H9 (cell line): ENCODE measurements around the gene PLCL1. TPM values are rescaled to one million over a fixed set of nuclear protein-coding genes. Genes with fewer than 3 reads are reported as not detected.

ENCODE experiments used
- DNase-seq: peaks from one replicate; pipeline ENCODE4 v3.0.0-alpha.2; 2017
- H2AFZ ChIP-seq: one replicate; pipeline ENCODE4 v1.6.1; 2013; ENCODE audit warnings: mild to moderate bottlenecking, low read length, control low read depth, moderate library complexity
- H2AK5ac ChIP-seq: 2 replicates; pipeline ENCODE4 v1.6.1; 2013; ENCODE audit warnings: low read length, control low read depth, mixed read lengths; ENCODE audit not compliant: insufficient read length
- H2BK120ac ChIP-seq: one replicate; pipeline ENCODE4 v1.6.1; 2013; ENCODE audit warnings: low read depth, mild to moderate bottlenecking, low read length, control low read depth, inconsistent platforms; ENCODE audit not compliant: poor library complexity, severe bottlenecking
- H2BK12ac ChIP-seq: 2 replicates; pipeline ENCODE4 v1.6.1; 2013; ENCODE audit warnings: low read length, control low read depth, mixed read lengths, low read depth; ENCODE audit not compliant: insufficient read length
- H2BK15ac ChIP-seq: 2 replicates; pipeline ENCODE4 v1.6.1; 2013; ENCODE audit warnings: low read depth, low read length, control low read depth
- H2BK20ac ChIP-seq: one replicate; pipeline ENCODE4 v1.6.1; 2013; ENCODE audit warnings: low read depth, mild to moderate bottlenecking, low read length, control low read depth, inconsistent platforms; ENCODE audit not compliant: poor library complexity, severe bottlenecking
- H2BK5ac ChIP-seq: 2 replicates; pipeline ENCODE4 v1.6.1; 2013; ENCODE audit warnings: low read length, control low read depth, mixed read lengths; ENCODE audit not compliant: insufficient read length
- H3K14ac ChIP-seq: 2 replicates; pipeline ENCODE4 v1.6.1; 2013; ENCODE audit warnings: low read length, control low read depth; ENCODE audit not compliant: insufficient read depth
- H3K18ac ChIP-seq: 2 replicates; pipeline ENCODE4 v1.6.1; 2013; ENCODE audit warnings: low read depth, mild to moderate bottlenecking, mixed read lengths, low read length, control low read depth; ENCODE audit not compliant: insufficient read length
- H3K23ac ChIP-seq: 2 replicates; pipeline ENCODE4 v1.6.1; 2013; ENCODE audit warnings: low read length, control low read depth, mixed read lengths, low read depth; ENCODE audit not compliant: insufficient read length
- H3K23me2 ChIP-seq: 2 replicates; pipeline ENCODE4 v1.6.1; 2013; ENCODE audit warnings: low read depth, mild to moderate bottlenecking, mixed read lengths, low read length, control low read depth; ENCODE audit not compliant: insufficient read length, poor library complexity, severe bottlenecking
- H3K27ac ChIP-seq: 2 replicates; pipeline ENCODE4 v1.5.1; 2013; ENCODE audit warnings: low read length, control low read depth, mixed read lengths, low read depth; ENCODE audit not compliant: insufficient read length
- H3K27me3 ChIP-seq: 2 replicates; pipeline ENCODE4 v1.6.1; 2013; ENCODE audit warnings: low read length, control low read depth, inconsistent platforms; ENCODE audit not compliant: insufficient read depth
- H3K4ac ChIP-seq: 2 replicates; pipeline ENCODE4 v1.6.1; 2013; ENCODE audit warnings: low read depth, mild to moderate bottlenecking, control low read depth, inconsistent platforms, low read length, moderate library complexity
- H3K4me1 ChIP-seq: 2 replicates; pipeline ENCODE4 v1.6.1; 2013; ENCODE audit warnings: low read length, control low read depth, inconsistent platforms; ENCODE audit not compliant: insufficient read depth
- H3K4me2 ChIP-seq: 2 replicates; pipeline ENCODE4 v1.6.1; 2013; ENCODE audit warnings: low read length, control low read depth, mixed read lengths; ENCODE audit not compliant: insufficient read length, insufficient read depth
- H3K56ac ChIP-seq: 2 replicates; pipeline ENCODE4 v1.6.1; 2013; ENCODE audit warnings: low read depth, mild to moderate bottlenecking, mixed read lengths, low read length, control low read depth; ENCODE audit not compliant: insufficient read length
- H3K79me1 ChIP-seq: 2 replicates; pipeline ENCODE4 v1.6.1; 2013; ENCODE audit warnings: low read depth, mild to moderate bottlenecking, moderate library complexity, low read length, control low read depth, inconsistent platforms; ENCODE audit not compliant: insufficient read depth, poor library complexity, severe bottlenecking
- H3K79me2 ChIP-seq: 2 replicates; pipeline ENCODE4 v1.6.1; 2013; ENCODE audit warnings: low read length, control low read depth, inconsistent platforms; ENCODE audit not compliant: insufficient read depth
- H3K9ac ChIP-seq: 2 replicates; pipeline ENCODE4 v1.6.1; 2013; ENCODE audit warnings: low read length, control low read depth, mixed read lengths; ENCODE audit not compliant: insufficient read length; ENCODE audit errors: extremely low read depth
- H3K9me3 ChIP-seq: one replicate; pipeline ENCODE4 v1.6.1; 2013; ENCODE audit warnings: low read depth, low read length, inconsistent platforms; ENCODE audit not compliant: control insufficient read depth
- H3T11ph ChIP-seq: one replicate; pipeline ENCODE4 v1.6.1; 2013; ENCODE audit warnings: mild to moderate bottlenecking, low read length, control low read depth, inconsistent platforms
- H4K20me1 ChIP-seq: one replicate; pipeline ENCODE4 v1.6.1; 2013; ENCODE audit not compliant: control insufficient read depth, insufficient read length, insufficient read depth
- H4K5ac ChIP-seq: 2 replicates; pipeline ENCODE4 v1.6.1; 2013; ENCODE audit warnings: low read depth, mild to moderate bottlenecking, mixed read lengths, low read length, control low read depth; ENCODE audit not compliant: insufficient read length
- H4K8ac ChIP-seq: replicated peaks from 2 replicates; pipeline ENCODE4 v1.6.1; 2013; ENCODE audit warnings: low read length, control low read depth, mixed read lengths, low read depth; ENCODE audit not compliant: insufficient read length
- H4K91ac ChIP-seq: 2 replicates; pipeline ENCODE4 v1.6.1; 2013; ENCODE audit warnings: low read depth, mild to moderate bottlenecking, moderate library complexity, mixed read lengths, low read length, control low read depth; ENCODE audit not compliant: insufficient read length
- H3K27ac Mint-ChIP-seq, 3 experiments: 2 replicates in 2 of 3; 3 replicates in 1 of 3; pipeline ENCODE4 v1.8.0; 2020 to 2021; ENCODE audit warnings: mixed read lengths in 3 of 3, mild to moderate bottlenecking in 1 of 3, moderate library complexity in 1 of 3
- H3K27me3 Mint-ChIP-seq: 2 replicates; pipeline ENCODE4 v1.8.0; 2021; ENCODE audit warnings: low read depth, mild to moderate bottlenecking, moderate library complexity, mixed read lengths
- H3K36me3 Mint-ChIP-seq, 3 experiments: 2 replicates in 2 of 3; 3 replicates in 1 of 3; pipeline ENCODE4 v1.8.0; 2020 to 2021; ENCODE audit warnings: low read depth in 3 of 3, mixed read lengths in 3 of 3; ENCODE audit not compliant: insufficient read depth in 1 of 3
- H3K4me1 Mint-ChIP-seq, 2 experiments: 2 replicates each; pipeline ENCODE4 v1.8.0; 2020; ENCODE audit warnings: mixed read lengths in 2 of 2
- H3K4me3 Mint-ChIP-seq, 2 experiments: 2 replicates in 1 of 2; 3 replicates in 1 of 2; pipeline ENCODE4 v1.8.0; 2020 to 2021; ENCODE audit warnings: mild to moderate bottlenecking in 2 of 2, mixed read lengths in 2 of 2, moderate library complexity in 1 of 2
- H3K9me3 Mint-ChIP-seq, 2 experiments: 2 replicates in 1 of 2; 3 replicates in 1 of 2; pipeline ENCODE4 v1.8.0; 2020; ENCODE audit warnings: mild to moderate bottlenecking in 2 of 2, mixed read lengths in 2 of 2, moderate library complexity in 1 of 2
- WGBS: extraction: QIAGEN DNeasy Blood & Tissue Kit; methylation state at CpG from one replicate; pipeline ENCODE4 v1.1.7; 2013; ENCODE audit warnings: missing lambda C conversion rate, low lambda C conversion rate, mixed read lengths; ENCODE audit not compliant: insufficient read length; ENCODE audit errors: extremely low coverage; 5-methylcytosine and 5-hydroxymethylcytosine counted together
- total RNA-seq: library from RNA; stranded (reverse); gene quantifications from 2 replicates; pipeline ENCODE4 v1.2.1, GENCODE V29; 2021
- TF ChIP-seq, protein P1 (sequence below): fragments of 200-600 bp; sonication (generic); conservative IDR thresholded peaks from 3 replicates; pipeline ENCODE4 v1.8.0; 2021; ENCODE audit warnings: antibody characterized with exemption, mild to moderate bottlenecking

PLCL1 gene
- total RNA-seq, 1 experiment from 2014 or later = 0.04 TPM

DNA sequence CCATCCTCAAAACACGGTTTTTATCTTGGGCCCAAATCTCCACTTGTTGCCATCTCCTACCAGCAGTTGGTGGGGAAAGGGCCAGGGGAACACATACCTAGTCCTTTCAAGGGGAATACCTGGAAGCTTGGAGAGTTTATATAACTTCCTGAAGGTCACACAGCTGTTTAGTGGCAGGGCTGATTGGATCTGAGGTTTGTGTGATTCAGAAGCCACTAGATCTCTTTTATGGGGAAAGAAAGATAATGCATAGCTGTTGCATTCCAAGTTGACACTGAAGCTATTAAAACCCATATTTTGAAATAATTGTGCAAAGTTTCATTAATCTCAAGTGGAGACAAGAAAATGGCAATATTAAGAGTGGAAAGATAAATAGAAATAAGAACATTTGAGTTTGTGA lies 134.2 kb downstream of the PLCL1 start:
- Histone ChIP-seq H4K20me1 (no peaks in the 10 kb centered on the region), H3K27ac (no peak overlapping the region), H4K91ac (no peak overlapping the region), H3K56ac (no peak overlapping the region), H3K79me1 (no peaks in the 10 kb centered on the region), H3K27me3 (no peaks in the 10 kb centered on the region), H3K4ac (no peak overlapping the region), H3K23ac (no peak overlapping the region), H2AFZ (no peak overlapping the region), H3K14ac (no peak overlapping the region), H2BK120ac (no peak overlapping the region), H2BK15ac (no peak overlapping the region), H2AK5ac (no peak overlapping the region), H2BK20ac (no peak overlapping the region), H4K8ac (no peak overlapping the region), H2BK5ac (no peak overlapping the region), H3K4me1 (no peaks in the 10 kb centered on the region), H3K79me2 (no peaks in the 10 kb centered on the region), H4K5ac (no peak overlapping the region), H3K18ac (no peak overlapping the region), H3T11ph (no peak overlapping the region), H3K9me3 (no peaks in the 10 kb centered on the region), H2BK12ac (no peak overlapping the region), H3K4me2 (no peak overlapping the region), H3K9ac (no peak overlapping the region), H3K23me2 (no peaks in the 10 kb centered on the region)
- Mint-ChIP-seq H3K27ac (no peak overlapping the region), H3K27me3 (no peaks in the 10 kb centered on the region), H3K36me3 (peaks cover 0 to 2% (median 0%) of the 10 kb centered on the region in 3 experiments; a peak in 1 of 7 replicates), H3K9me3 (peaks cover 0 to 3% of the 10 kb centered on the region in 2 experiments; a peak in 1 of 5 replicates), H3K4me1 (peaks cover 7 to 9% of the 10 kb centered on the region in 2 experiments), H3K4me3 (no peak overlapping the region)
- no peak for DNase-seq
- TF ChIP-seq, protein P1, sequence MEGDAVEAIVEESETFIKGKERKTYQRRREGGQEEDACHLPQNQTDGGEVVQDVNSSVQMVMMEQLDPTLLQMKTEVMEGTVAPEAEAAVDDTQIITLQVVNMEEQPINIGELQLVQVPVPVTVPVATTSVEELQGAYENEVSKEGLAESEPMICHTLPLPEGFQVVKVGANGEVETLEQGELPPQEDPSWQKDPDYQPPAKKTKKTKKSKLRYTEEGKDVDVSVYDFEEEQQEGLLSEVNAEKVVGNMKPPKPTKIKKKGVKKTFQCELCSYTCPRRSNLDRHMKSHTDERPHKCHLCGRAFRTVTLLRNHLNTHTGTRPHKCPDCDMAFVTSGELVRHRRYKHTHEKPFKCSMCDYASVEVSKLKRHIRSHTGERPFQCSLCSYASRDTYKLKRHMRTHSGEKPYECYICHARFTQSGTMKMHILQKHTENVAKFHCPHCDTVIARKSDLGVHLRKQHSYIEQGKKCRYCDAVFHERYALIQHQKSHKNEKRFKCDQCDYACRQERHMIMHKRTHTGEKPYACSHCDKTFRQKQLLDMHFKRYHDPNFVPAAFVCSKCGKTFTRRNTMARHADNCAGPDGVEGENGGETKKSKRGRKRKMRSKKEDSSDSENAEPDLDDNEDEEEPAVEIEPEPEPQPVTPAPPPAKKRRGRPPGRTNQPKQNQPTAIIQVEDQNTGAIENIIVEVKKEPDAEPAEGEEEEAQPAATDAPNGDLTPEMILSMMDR = no peak
- WGBS = no CpG with 5 or more reads among the region's 1 CpG
